Activated naive CD4-positive, alpha-beta T cell (primary cell): ENCODE results near the gene PRDX5.

Experiments used
- DNase-seq, 4 experiments: peaks; one replicate each; lab custom pipeline; 2025; lab: John Stamatoyannopoulos, UW

The PRDX5 gene

GRCh38 chr11:64290352-64291261, 27.3 kb upstream of the PRDX5 start:
- DNase-seq = no peak

- DNase-seq = no peak
Observed at GRCh38 chr11:64291262-64291751, 26.6 kb upstream of the PRDX5 start, which contains the start of gene KCNK4. KCNK4 (plus strand) TSS chr11:64291302; CDS start chr11:64293019, 1,717 bp downstream.

- DNase-seq = no peak
Observed at GRCh38 chr11:64291752-64292459, 26.0 kb upstream of the PRDX5 start.

GRCh38 chr11:64292460-64293254, 25.3 kb upstream of the PRDX5 start:
- DNase-seq = no peak

GRCh38 chr11:64294774-64295173, 23.1 kb upstream of the PRDX5 start:
- DNase-seq = no peak

- DNase-seq = no peak
Observed at GRCh38 chr11:64295760-64296159, 22.2 kb upstream of the PRDX5 start.

- no peak for DNase-seq
Observed at GRCh38 chr11:64296236-64296635, 21.7 kb upstream of the PRDX5 start.

GRCh38 chr11:64296830-64297698, 20.9 kb upstream of the PRDX5 start:
- DNase-seq = no peak

- no peak for DNase-seq
Observed at GRCh38 chr11:64297699-64298358, 20.1 kb upstream of the PRDX5 start.

GRCh38 chr11:64298966-64299846, 18.7 kb upstream of the PRDX5 start:
- no peak for DNase-seq

GRCh38 chr11:64299847-64300648, 17.9 kb upstream of the PRDX5 start, which contains the start of gene CATSPERZ:
CATSPERZ (plus strand) TSS chr11:64300358; CDS start chr11:64300411, 53 bp downstream.
- no peak for DNase-seq

GRCh38 chr11:64303109-64304031, 14.6 kb upstream of the PRDX5 start:
- DNase-seq = no peak

GRCh38 chr11:64304032-64304315, 13.9 kb upstream of the PRDX5 start:
- DNase-seq = no peak

- DNase-seq = peak; percentile 86 to 97 (median 94)
Observed at GRCh38 chr11:64304316-64305072, 13.4 kb upstream of the PRDX5 start.

GRCh38 chr11:64305075-64305690, 12.7 kb upstream of the PRDX5 start, which contains the start of gene ESRRA:
ESRRA (plus strand) TSS chr11:64305524; CDS start chr11:64307180, 1,656 bp downstream.
- DNase-seq = peak; percentile 99 to 100 (median 99)
